ENCODE measurements around the gene SETD5.

GRCh38 chr3:9508781-9509180, 111.4 kb downstream of the SETD5 start:
- TF ChIP-seq EZH2 (IDR thresholded peaks at IDR 0.05): no peak
- no peak for TF ChIP-seq CTCF (IDR thresholded peaks at IDR 0.05)

All from neural progenitor cell (in vitro differentiated cells).